Prostate gland (tissue), 2 donors: Measurements from ENCODE around the gene ASPDH.

Experiments used
- CTCF ChIP-seq, 4 experiments: fragments of 200-600 bp in 2 of 4; fragments of 450-650 bp in 2 of 4; sonication (generic) in 2 of 4; IDR thresholded peaks; 1 replicate in 3 of 4; 2 replicates in 1 of 4; pipeline ENCODE4 v1.5.1; 2016 to 2019; ENCODE audit warnings: antibody characterized with exemption in 4 of 4, mild to moderate bottlenecking in 2 of 4, moderate library complexity in 2 of 4
- POLR2A ChIP-seq: fragments of 450-650 bp; IDR thresholded peaks from one replicate; pipeline ENCODE4 v1.6.1; 2016; ENCODE audit warnings: antibody characterized with exemption, mild to moderate bottlenecking

GRCh38 chr19:50500060-50500752 lies 13.5 kb downstream of the ASPDH start:
- TF ChIP-seq CTCF (IDR thresholded peaks at IDR 0.05), result no peak
- no peak for TF ChIP-seq POLR2A
